DOHH2 (cell line): ENCODE measurements around the gene IPO7.

Experiments
- EZH2phosphoT487 ChIP-seq: fragments of 200-600 bp; sonication (generic); IDR thresholded peaks from 2 replicates; pipeline ENCODE4 v1.6.1; 2017; ENCODE audit warnings: borderline replicate concordance, mild to moderate bottlenecking, antibody characterized with exemption, low read length, moderate library complexity, mixed read lengths
- TF ChIP-seq, protein P1 (sequence below): fragments of 200-600 bp; sonication (generic); IDR thresholded peaks from one replicate; pipeline ENCODE4 v1.5.1; 2014; ENCODE audit warnings: antibody characterized with exemption, mild to moderate bottlenecking, low read depth, low read length; ENCODE audit not compliant: poor library complexity, severe bottlenecking

DNA sequence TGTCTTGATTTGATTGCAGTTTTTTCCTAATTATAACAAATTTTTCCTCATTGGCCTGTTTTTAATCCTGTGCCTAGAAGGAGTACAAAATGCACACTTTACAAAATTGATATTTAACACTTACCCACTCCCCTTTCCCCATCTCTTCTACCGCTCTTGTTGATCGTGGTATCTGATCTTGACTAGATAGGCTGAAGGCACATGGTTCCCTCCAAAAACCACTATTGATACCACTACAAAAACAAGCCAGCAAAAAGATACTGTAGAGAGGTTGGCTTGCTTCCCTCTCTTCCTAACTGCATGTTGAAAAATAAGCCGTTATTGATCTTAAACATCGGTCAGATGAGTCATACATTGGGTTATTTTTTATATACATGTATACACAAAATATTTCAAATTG lies 61.8 kb downstream of the IPO7 start:
- TF ChIP-seq, protein P1, sequence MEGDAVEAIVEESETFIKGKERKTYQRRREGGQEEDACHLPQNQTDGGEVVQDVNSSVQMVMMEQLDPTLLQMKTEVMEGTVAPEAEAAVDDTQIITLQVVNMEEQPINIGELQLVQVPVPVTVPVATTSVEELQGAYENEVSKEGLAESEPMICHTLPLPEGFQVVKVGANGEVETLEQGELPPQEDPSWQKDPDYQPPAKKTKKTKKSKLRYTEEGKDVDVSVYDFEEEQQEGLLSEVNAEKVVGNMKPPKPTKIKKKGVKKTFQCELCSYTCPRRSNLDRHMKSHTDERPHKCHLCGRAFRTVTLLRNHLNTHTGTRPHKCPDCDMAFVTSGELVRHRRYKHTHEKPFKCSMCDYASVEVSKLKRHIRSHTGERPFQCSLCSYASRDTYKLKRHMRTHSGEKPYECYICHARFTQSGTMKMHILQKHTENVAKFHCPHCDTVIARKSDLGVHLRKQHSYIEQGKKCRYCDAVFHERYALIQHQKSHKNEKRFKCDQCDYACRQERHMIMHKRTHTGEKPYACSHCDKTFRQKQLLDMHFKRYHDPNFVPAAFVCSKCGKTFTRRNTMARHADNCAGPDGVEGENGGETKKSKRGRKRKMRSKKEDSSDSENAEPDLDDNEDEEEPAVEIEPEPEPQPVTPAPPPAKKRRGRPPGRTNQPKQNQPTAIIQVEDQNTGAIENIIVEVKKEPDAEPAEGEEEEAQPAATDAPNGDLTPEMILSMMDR = no peak
- TF ChIP-seq EZH2phosphoT487 = no peak
